GM18511 (cell line): ENCODE data around the gene TP53TG3E.
"Not testable (repeated sequence)": the region's sequence is repeated elsewhere in the genome, so short reads cannot be mapped to it uniquely, and the experiment has no call there.

Experiments used
- ATAC-seq: cut with Tn5 transposase; IDR thresholded peaks from one replicate; pipeline ENCODE4 v1.9.1; 2021; ENCODE audit warnings: mild to moderate bottlenecking, moderate library complexity; ENCODE audit not compliant: unreplicated experiment

The TP53TG3E gene, protein sequence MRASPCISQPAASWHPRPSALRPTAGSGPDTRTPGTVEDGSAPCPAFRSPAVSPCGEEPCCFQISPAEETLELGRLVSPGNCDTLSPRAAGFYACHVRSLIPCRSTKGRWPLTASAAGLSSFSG

DNA sequence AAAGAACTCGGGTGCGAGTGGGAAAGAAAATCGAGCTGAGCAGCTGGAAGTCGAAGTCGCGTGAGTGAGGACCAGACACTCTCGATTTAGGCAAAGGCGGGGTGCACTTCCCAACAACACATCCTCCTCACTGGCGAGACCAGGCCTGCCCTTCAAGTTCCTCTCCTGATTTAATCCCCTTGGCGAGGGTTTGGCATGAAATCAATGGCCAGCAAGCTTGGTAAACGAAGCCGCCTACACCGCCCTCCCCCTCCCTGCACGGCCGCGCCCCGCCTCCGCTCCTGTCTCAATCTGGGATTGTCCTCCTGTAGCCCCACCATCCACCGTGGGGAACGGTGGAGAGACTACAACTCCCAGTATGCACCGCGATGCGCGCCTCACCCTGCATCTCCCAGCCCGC, at the start of gene TP53TG3E:
Gene TP53TG3E (plus strand): TSS at position 301 of the 400 bp plus-strand sequence. CDS start 68 bp downstream, at position 369.
- ATAC-seq = not testable (repeated sequence)

DNA sequence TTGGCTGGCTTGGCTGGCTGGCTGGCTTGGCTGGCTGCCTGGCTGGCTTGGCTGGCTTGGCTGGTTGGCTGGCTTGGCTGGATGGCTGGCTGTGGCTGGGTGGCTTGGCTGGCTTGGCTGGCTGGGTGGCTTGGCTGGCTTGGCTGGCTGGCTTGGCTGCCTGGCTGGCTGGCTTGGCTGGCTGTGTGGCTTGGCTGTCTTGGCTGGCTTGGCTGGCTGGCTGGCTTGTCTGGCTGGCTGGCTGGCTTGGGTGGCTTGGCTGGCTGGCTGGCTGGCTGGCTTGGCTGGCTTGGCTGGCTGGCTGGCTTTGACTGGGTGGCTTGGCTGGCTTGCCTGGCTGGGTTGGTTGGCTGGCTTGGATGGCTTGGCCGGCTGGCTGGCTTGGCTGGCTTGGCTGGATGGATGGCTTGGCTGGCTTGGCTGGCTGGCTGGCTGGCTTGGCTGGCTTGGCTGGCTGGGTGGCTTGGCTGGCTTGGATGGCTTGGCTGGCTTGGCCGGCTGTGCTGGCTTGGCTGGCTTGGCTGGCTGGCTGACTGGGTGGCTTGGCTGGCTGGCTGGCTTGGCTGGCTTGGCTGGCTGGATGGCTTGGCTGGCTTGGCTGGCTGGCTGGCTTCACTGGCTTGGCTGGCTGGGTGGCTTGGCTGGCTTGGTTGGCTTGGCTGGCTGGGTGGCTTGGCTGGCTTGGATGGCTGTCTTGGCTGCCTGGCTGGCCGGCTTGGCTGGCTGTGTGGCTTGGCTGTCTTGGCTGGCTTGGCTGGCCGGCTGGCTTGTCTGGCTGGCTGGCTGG, 32.3 kb downstream of the TP53TG3E start:
- not testable (repeated sequence) for ATAC-seq

DNA sequence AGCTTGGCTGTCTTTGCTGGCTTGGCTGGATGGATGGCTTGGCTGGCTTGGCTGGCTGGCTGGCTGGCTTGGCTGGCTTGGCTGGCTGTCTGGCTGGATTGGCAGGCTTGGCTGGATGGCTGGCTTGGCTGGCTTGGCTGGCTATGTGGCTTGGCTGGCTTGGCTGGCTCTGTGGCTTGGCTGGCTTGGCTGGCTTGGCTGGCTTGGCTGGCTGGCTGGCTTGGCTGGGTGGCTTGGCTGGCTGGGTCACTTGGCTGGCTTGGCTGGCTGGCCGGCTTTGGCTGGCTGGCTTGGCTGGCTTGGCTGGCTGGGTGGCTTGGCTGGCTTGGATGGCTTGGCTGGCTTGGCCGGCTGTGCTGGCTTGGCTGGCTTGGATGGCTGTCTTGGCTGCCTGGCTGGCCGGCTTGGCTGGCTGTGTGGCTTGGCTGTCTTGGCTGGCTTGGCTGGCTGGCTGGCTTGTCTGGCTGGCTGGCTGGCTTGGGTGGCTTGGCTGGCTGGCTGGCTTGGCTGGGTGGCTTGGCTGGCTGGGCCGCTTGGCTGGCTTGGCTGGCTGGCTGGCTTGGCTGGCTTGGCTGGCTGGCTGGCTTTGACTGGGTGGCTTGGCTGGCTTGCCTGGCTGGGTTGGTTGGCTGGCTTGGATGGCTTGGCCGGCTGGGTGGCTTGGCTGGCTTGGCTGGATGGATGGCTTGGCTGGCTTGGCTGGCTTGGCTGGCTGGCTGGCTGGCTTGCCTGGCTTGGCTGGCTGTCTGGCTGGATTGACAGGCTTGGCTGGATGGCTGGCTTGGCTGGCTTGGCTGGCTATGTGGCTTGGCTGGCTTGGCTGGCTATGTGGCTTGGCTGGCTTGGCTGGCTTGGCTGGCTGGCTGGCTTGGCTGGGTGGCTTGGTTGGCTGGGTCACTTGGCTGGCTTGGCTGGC, 33.8 kb downstream of the TP53TG3E start:
- ATAC-seq = not testable (repeated sequence)

- ATAC-seq = not testable (repeated sequence)
Measured at GRCh38 chr16:33338543-33338951, 34.4 kb downstream of the TP53TG3E start.

- ATAC-seq = not testable (repeated sequence)
Measured at GRCh38 chr16:33339093-33340061, 35.3 kb downstream of the TP53TG3E start.
